Stimulated activated memory B cell treated with anti-CD40 and anti-IgM and Interleukin-4, amounts not matched to agents 10 μg/mL and 1 μg/mL and 100 μg/mL, for 72 hours (primary cell): ENCODE results near the gene MAP3K7.
A peak's percentile ranks its signal among the peaks of the same experiment; 100 is the strongest.

Experiments used
- ATAC-seq: fragments of 150-1000 bp; cut with Tn5 transposase; 2 replicates; pipeline ENCODE4 v1.10.0; 2021
- H3K27ac Mint-ChIP-seq: one replicate; pipeline ENCODE4 v1.8.0; 2022; ENCODE audit warnings: mild to moderate bottlenecking, mixed read lengths
- H3K27me3 Mint-ChIP-seq: one replicate; pipeline ENCODE4 v1.8.0; 2022; ENCODE audit warnings: mixed read lengths
- H3K36me3 Mint-ChIP-seq: one replicate; pipeline ENCODE4 v1.8.0; 2022; ENCODE audit warnings: mixed read lengths
- H3K4me1 Mint-ChIP-seq: one replicate; pipeline ENCODE4 v1.8.0; 2022; ENCODE audit warnings: mixed read lengths
- H3K4me3 Mint-ChIP-seq: one replicate; pipeline ENCODE4 v1.8.0; 2022; ENCODE audit warnings: mild to moderate bottlenecking, moderate library complexity, mixed read lengths
- H3K9me3 Mint-ChIP-seq: one replicate; pipeline ENCODE4 v1.8.0; 2022; ENCODE audit warnings: mixed read lengths

Gene MAP3K7

DNA sequence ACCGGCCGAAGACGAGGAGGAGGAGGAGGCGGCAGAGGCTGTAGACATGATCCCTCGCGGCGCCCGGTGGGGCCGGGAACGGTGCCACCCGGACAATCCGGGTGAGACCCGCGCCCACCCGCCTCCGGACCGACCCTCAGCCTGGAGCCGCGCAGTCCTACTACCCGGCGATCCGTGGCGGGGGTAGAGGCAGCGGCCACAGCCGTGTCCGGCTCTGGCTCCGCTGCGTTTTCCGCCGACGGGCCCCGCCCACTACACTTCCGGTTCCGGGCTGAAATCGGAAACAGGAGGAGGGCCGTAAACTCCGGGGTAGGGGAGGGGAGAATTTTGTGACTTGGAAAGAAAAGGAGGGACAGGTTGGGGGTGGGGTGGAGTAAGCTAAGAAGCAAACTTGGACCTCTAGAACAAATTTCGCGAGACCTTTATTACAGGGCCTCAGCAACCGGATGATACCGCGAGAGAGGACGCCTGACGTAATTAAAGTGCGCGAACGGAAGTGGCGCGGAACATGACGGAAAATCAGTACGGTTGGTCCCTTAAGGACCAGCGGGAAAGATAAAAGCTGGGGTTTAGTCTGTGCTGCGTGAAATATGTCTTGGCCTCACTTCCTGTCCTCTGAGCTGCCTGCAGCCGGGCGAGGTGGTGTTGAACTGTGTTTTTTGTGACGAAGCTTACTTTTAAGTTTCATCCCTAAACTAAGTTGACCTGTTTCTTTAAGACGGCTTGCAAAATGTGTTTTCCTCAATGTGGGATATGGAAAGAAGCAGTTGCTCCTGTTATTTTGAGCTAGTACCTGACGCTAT is at the start of gene MAP3K7:
Gene MAP3K7, minus strand, starts transcription at position 237 of the 803 bp plus-strand sequence. Its CDS starts 189 bp downstream, at position 48.
- H3K27ac Mint-ChIP-seq = peak within 1 kb of the TSS; percentile 96
- peaks cover 41% of the 10 kb centered on the region for H3K4me1 Mint-ChIP-seq
- no peaks in the 10 kb centered on the region for H3K27me3 Mint-ChIP-seq
- H3K4me3 Mint-ChIP-seq = peak within 1 kb of the TSS; percentile 91
- peak; percentile 93 for ATAC-seq
- no peaks in the 10 kb centered on the region for H3K36me3 Mint-ChIP-seq
- H3K9me3 Mint-ChIP-seq = no peaks in the 10 kb centered on the region

DNA sequence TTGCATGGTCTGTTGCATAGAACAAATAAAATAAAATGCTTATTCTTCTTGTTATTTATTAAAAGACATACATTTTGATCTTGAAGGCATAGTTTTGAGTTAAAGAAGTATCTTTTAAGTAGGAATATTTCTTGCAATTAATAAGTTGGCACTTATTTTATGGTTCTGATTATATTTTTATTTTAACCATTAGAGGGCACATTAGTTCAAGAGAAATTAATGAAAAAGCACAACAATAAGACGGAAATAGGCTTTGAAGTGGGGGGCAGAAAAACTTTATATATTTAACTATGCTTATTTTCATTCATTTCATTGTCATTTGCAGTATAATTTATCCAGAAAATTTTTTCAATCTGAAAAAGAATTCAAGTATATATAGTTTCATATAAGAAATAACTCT is 44.2 kb upstream of the MAP3K7 start:
- ATAC-seq = no peak
- H3K36me3 Mint-ChIP-seq = no peaks in the 10 kb centered on the region

DNA sequence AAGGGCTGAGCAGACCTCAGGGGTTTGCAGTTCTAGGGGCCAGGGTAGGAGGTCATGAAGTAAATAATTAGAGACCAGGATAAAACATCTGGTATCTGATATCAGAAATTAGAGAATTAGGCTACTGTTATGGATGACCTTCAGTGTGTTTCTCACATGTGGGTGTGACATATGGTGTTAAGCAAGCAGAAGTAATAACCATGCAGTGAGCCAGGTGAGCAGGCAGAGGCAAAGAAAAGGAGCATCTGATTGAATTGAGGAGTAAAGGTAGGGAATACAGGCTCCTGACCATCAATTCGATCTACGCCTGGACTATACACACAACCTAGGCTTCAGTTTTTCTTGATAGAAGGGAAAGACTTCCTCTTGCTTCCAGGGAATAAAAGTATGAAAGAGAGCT is 34.7 kb upstream of the MAP3K7 start:
- Mint-ChIP-seq H3K4me3 (no peak overlapping the region), H3K9me3 (peaks cover 14% of the 10 kb centered on the region), H3K27ac (no peak overlapping the region), H3K4me1 (no peaks in the 10 kb centered on the region), H3K36me3 (peaks cover 6% of the 10 kb centered on the region), H3K27me3 (peaks cover 59% of the 10 kb centered on the region)
- ATAC-seq = no peak

More for the DNA sequence above, 44.2 kb upstream of the MAP3K7 start:
- Mint-ChIP-seq H3K4me1 (no peaks in the 10 kb centered on the region), H3K27ac (no peak overlapping the region), H3K4me3 (no peak overlapping the region), H3K27me3 (peaks cover 23% of the 10 kb centered on the region), H3K9me3 (peaks cover 6% of the 10 kb centered on the region)

DNA sequence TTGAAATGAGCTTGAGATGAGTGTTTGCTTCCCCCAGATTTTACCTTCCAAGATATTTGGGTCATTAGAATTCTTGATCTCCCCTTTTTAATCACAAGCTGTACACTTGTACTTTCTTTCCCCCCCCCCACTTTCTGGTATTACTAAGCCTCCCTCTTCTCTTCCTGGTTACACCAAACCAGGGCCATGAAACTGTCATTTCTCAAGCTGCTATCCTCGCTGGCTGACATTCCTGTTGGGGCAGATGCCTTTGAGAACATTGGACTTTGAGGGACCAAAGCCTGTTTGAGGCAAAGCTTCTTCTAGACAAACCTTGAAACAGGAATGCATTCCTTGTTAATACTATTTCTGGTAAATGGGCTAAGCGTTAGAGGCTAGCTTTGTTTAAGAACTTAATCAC is 32.3 kb upstream of the MAP3K7 start:
- Mint-ChIP-seq H3K27ac (no peak overlapping the region), H3K27me3 (peaks cover 57% of the 10 kb centered on the region), H3K36me3 (peaks cover 2% of the 10 kb centered on the region), H3K4me3 (no peak overlapping the region), H3K4me1 (no peaks in the 10 kb centered on the region), H3K9me3 (peaks cover 4% of the 10 kb centered on the region)
- ATAC-seq = no peak

GRCh38 chr6:90612313-90612680 is 25.4 kb upstream of the MAP3K7 start:
- Mint-ChIP-seq H3K4me3 (no peak overlapping the region), H3K4me1 (peaks cover 19% of the 10 kb centered on the region), H3K36me3 (no peaks in the 10 kb centered on the region), H3K27ac (no peak overlapping the region), H3K27me3 (peaks cover 55% of the 10 kb centered on the region), H3K9me3 (no peaks in the 10 kb centered on the region)
- no peak for ATAC-seq

- Mint-ChIP-seq H3K36me3 (no peaks in the 10 kb centered on the region), H3K27ac (peak overlapping the region; percentile 14), H3K9me3 (no peaks in the 10 kb centered on the region), H3K4me1 (peaks cover 19% of the 10 kb centered on the region), H3K4me3 (peak overlapping the region; percentile 84), H3K27me3 (peaks cover 52% of the 10 kb centered on the region)
- no peak for ATAC-seq
Measured at GRCh38 chr6:90611543-90612312, 24.9 kb upstream of the MAP3K7 start.

DNA sequence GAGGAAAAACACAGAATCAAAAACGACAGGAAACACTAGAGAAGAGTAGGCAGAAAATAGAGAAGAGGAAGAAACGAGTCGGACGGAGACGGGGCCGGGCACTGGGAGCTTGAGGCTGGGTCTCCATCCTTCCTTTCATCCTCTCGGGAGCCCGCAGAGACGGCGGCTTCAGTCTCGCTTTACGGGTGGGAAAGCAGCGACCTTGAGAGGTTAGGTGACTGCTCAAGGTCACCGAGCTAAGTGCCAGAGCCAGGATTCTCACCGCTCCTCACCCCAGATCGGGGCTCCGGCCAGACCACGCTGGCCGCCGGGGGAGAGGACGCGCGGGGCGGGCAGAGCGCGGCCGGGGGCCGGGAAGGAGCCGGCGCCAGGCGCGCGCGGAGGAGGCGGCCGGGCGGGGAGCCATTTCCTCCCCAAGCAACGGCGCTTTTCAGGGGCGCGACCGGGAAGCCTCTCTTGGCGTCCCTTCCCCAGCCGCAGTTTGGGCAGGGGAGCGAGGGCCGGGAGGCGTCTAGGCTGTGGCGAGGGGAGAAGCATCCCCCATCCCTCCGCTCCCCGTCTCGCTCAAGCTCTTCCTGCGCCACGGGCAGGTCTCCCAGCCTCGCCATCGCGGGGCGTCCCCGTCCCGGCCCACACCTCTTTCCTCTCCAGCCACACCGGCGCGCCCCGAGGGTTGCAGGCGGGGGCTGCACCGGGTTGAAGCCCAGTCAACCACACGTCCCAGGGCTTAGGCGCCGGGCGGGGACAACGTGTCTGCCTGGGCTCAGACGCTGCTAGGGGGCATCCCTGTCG is 24.1 kb upstream of the MAP3K7 start:
- Mint-ChIP-seq H3K9me3 (no peaks in the 10 kb centered on the region), H3K4me3 (peak overlapping the region; percentile 84), H3K27me3 (peaks cover 51% of the 10 kb centered on the region), H3K27ac (peak overlapping the region; percentile 14), H3K4me1 (peaks cover 19% of the 10 kb centered on the region), H3K36me3 (no peaks in the 10 kb centered on the region)
- ATAC-seq = peak; percentile 83

- H3K36me3 Mint-ChIP-seq = no peaks in the 10 kb centered on the region
- no peak for ATAC-seq
- H3K9me3 Mint-ChIP-seq = no peaks in the 10 kb centered on the region
- peaks cover 19% of the 10 kb centered on the region for H3K4me1 Mint-ChIP-seq
- peak overlapping the region; percentile 14 for H3K27ac Mint-ChIP-seq
- H3K27me3 Mint-ChIP-seq = peaks cover 49% of the 10 kb centered on the region
- H3K4me3 Mint-ChIP-seq = peak overlapping the region; percentile 84
Measured at GRCh38 chr6:90610301-90610750, 23.5 kb upstream of the MAP3K7 start.

DNA sequence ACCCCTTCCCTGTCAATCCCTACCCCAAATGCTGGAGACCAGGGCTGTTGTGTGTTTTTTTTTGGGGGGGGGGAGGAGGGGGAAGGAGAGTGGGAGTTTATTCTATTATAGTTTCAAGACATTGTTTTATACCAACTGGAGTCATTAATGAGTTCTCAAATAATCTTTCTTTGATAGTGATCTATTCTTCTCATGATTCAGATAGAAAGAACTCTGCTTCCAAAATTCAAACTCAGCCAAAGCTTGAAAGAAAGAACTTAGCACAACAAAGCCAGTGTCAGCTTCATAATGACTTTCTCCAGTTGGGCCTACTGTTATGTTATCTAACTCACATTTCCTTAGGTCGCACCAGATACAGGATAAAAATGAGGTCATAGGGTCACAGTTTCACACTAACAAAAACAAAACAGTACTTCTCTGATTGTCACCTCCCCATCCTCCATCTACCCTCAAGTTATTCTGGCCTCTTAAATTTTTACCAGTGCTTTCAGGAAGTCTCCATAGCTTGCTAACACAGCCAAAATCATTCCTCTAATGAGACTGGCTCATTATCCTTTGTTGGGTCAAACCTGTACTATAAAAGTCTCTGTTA is 19.0 kb upstream of the MAP3K7 start:
- H3K27me3 Mint-ChIP-seq = peaks cover 22% of the 10 kb centered on the region
- H3K36me3 Mint-ChIP-seq = no peaks in the 10 kb centered on the region
- H3K4me3 Mint-ChIP-seq = no peak overlapping the region
- peaks cover 13% of the 10 kb centered on the region for H3K4me1 Mint-ChIP-seq
- no peak overlapping the region for H3K27ac Mint-ChIP-seq
- H3K9me3 Mint-ChIP-seq = no peaks in the 10 kb centered on the region
- no peak for ATAC-seq

DNA sequence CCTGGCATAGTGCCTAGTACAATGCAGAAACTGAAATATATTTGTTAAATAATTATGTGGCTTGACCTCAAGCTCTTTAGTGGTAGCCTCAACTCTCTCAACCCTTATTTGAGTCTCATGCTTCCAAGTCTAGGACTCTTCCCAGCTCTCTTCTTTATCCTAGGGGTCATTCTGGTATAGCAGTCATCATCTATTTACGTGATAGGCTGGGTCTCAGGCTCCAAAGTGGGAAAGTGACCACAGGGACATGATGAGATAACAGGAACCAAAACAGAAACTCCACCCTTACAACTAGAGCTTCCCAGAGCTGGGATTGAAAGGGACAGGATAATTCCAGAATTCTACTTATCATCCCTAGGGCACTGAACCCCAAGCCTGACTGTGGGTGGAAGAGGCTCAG is 17.7 kb upstream of the MAP3K7 start:
- Mint-ChIP-seq H3K4me3 (no peak overlapping the region), H3K4me1 (peaks cover under 1% of the 10 kb centered on the region), H3K27me3 (peaks cover 9% of the 10 kb centered on the region), H3K27ac (no peak overlapping the region), H3K36me3 (no peaks in the 10 kb centered on the region), H3K9me3 (no peaks in the 10 kb centered on the region)
- ATAC-seq = no peak

DNA sequence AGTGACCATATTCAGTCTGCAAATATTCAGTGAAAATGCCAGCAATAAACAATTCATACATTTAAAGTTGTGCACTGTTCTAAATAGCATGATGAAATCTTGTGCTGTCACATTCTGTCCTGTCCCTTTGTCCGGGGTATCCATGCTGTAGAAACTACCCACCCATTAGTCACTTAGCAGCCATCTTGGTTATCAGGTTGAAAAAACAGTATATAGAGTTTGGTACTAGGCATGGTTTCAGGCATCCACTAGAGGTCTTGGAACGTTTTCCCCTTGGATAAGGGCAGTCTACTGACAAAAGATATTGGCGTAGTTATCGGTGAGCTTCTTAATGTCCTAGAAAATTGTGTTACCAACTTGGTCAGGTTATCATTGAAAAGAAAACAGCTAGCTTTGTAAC is 12.3 kb upstream of the MAP3K7 start:
- H3K27me3 Mint-ChIP-seq = peaks cover 29% of the 10 kb centered on the region
- H3K27ac Mint-ChIP-seq = no peak overlapping the region
- no peak overlapping the region for H3K4me3 Mint-ChIP-seq
- ATAC-seq = no peak
- no peaks in the 10 kb centered on the region for H3K4me1 Mint-ChIP-seq
- H3K9me3 Mint-ChIP-seq = no peaks in the 10 kb centered on the region
- no peaks in the 10 kb centered on the region for H3K36me3 Mint-ChIP-seq

- H3K27me3 Mint-ChIP-seq = peaks cover 37% of the 10 kb centered on the region
- no peak overlapping the region for H3K4me3 Mint-ChIP-seq
- no peak for ATAC-seq
- H3K36me3 Mint-ChIP-seq = no peaks in the 10 kb centered on the region
- no peaks in the 10 kb centered on the region for H3K9me3 Mint-ChIP-seq
- no peaks in the 10 kb centered on the region for H3K4me1 Mint-ChIP-seq
- no peak overlapping the region for H3K27ac Mint-ChIP-seq
Measured at GRCh38 chr6:90598192-90598951, 11.5 kb upstream of the MAP3K7 start.

GRCh38 chr6:90596967-90597539 is 10.2 kb upstream of the MAP3K7 start:
- Mint-ChIP-seq H3K9me3 (no peaks in the 10 kb centered on the region), H3K27me3 (peaks cover 40% of the 10 kb centered on the region)

DNA sequence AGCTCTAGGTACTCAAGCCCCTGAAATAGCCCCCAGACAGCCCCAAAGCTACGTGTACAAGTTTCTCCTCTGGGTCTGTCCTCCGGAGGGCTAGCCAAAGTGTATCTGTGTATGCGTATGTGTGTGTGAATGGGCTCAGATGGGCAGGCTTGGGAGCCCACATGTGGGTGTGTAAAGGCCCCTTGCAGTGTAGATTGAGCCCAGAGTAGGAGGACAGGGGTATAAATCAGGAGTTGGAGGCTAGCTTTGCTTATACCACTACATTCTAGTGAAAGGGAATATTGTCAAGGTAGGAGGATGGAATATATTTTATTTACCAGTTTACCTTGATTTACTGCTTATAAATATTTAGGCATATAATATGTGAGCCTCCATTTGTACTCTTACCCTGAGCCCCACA is 9.0 kb upstream of the MAP3K7 start:
- H3K9me3 Mint-ChIP-seq = no peaks in the 10 kb centered on the region
- no peaks in the 10 kb centered on the region for H3K4me1 Mint-ChIP-seq
- H3K36me3 Mint-ChIP-seq = no peaks in the 10 kb centered on the region
- ATAC-seq = no peak
- H3K4me3 Mint-ChIP-seq = no peak overlapping the region
- peaks cover 40% of the 10 kb centered on the region for H3K27me3 Mint-ChIP-seq
- H3K27ac Mint-ChIP-seq = no peak overlapping the region

More at GRCh38 chr6:90596967-90597539, 10.2 kb upstream of the MAP3K7 start:
- ATAC-seq = no peak
- H3K27ac Mint-ChIP-seq = no peak overlapping the region
- no peaks in the 10 kb centered on the region for H3K4me1 Mint-ChIP-seq
- no peak overlapping the region for H3K4me3 Mint-ChIP-seq
- no peaks in the 10 kb centered on the region for H3K36me3 Mint-ChIP-seq
